Esophagus squamous epithelium (tissue), 5 donors: Measurements from ENCODE around the gene PRKN. TPM values are rescaled to one million over a fixed set of nuclear protein-coding genes. Genes with fewer than 3 reads are reported as not detected.

Experiments used
- DNase-seq: peaks from one replicate; lab custom pipeline; 2025; lab: John Stamatoyannopoulos, UW
- H3K27ac ChIP-seq, 4 donors: fragments of 200-600 bp; sonication (generic); one replicate each; pipeline ENCODE4 v1.5.1; 2016 to 2019; ENCODE audit warnings: mild to moderate bottlenecking in 1 of 4
- H3K27me3 ChIP-seq, 4 donors: fragments of 200-600 bp; sonication (generic); 1 replicate in 3 of 4; 2 replicates in 1 of 4; pipeline versions ENCODE4 v1.5.1 to v1.6.0; 2017 to 2021; ENCODE audit warnings: antibody characterized with exemption in 1 of 4
- H3K36me3 ChIP-seq, 3 donors: fragments of 200-600 bp; sonication (generic); one replicate each; pipeline ENCODE4 v1.5.1; 2016 to 2019
- H3K4me1 ChIP-seq, 3 donors: fragments of 200-600 bp; sonication (generic); one replicate each; pipeline ENCODE4 v1.5.1; 2017 to 2019
- H3K4me3 ChIP-seq, 4 donors: fragments of 200-600 bp; sonication (generic); 1 replicate in 3 of 4; 2 replicates in 1 of 4; pipeline ENCODE4 v1.5.1; 2016 to 2019; ENCODE audit warnings: mild to moderate bottlenecking in 2 of 4, moderate library complexity in 1 of 4
- H3K9me3 ChIP-seq, 3 donors: fragments of 200-600 bp; sonication (generic); one replicate each; pipeline ENCODE4 v1.5.1; 2016 to 2019
- CTCF ChIP-seq, 6 experiments: fragments of 450-650 bp in 4 of 6; fragments of 200-600 bp in 2 of 6; sonication (generic) in 2 of 6; IDR thresholded peaks; one replicate each; pipeline ENCODE4 v1.5.1; 2016 to 2019; ENCODE audit warnings: antibody characterized with exemption in 6 of 6, mild to moderate bottlenecking in 4 of 6, moderate library complexity in 4 of 6
- POLR2A ChIP-seq, 4 donors: fragments of 450-650 bp; IDR thresholded peaks; one replicate each; pipeline ENCODE4 v1.6.1; 2017; ENCODE audit warnings: antibody characterized with exemption in 4 of 4, mild to moderate bottlenecking in 4 of 4, moderate library complexity in 3 of 4
- WGBS, 2 donors: methylation state at CpG; one replicate each; pipeline ENCODE4 v1.1.5; 2018; 5-methylcytosine and 5-hydroxymethylcytosine counted together
- intact Hi-C: fragments of 100-400 bp; cut with DNase I; formaldehyde crosslinking; loops from one replicate; pipeline ENCODE4 v1.15.0; 2022
- total RNA-seq, 4 donors: library from RNA; depleted of rRNA; stranded (reverse); fragments of >200 nt; gene quantifications; one replicate each; pipeline ENCODE4 v1.1.0, GENCODE V29; 2016
- donor health status: DM: yes; HTN: yes; CAD: no.

PRKN gene
- total RNA-seq, 4 donors from 2014 or later: 0.70 to 5.5 (median 2.2) TPM

GRCh38 chr6:161847628-161848027 lies 879.9 kb downstream of the PRKN start:
- no peak overlapping the region for H3K27ac ChIP-seq
- no peaks in the 10 kb centered on the region for H3K36me3 ChIP-seq
- WGBS, 2 donors: 69 to 71% methylated on average over 3 of the region's 3 CpGs
- no peak overlapping the region for H3K4me3 ChIP-seq
- no peaks in the 10 kb centered on the region for H3K9me3 ChIP-seq
- no peak for DNase-seq
- H3K4me1 ChIP-seq: no peaks in the 10 kb centered on the region
- no peak for TF ChIP-seq POLR2A (IDR thresholded peaks at IDR 0.05)
- TF ChIP-seq CTCF (IDR thresholded peaks at IDR 0.05): no peak
- intact Hi-C loops: no loop called here
- H3K27me3 ChIP-seq: no peaks in the 10 kb centered on the region

GRCh38 chr6:161844804-161845203 lies 882.8 kb downstream of the PRKN start:
- no peak for TF ChIP-seq POLR2A (IDR thresholded peaks at IDR 0.05)
- TF ChIP-seq CTCF (IDR thresholded peaks at IDR 0.05): no peak
- H3K4me3 ChIP-seq: no peak overlapping the region
- H3K9me3 ChIP-seq: no peaks in the 10 kb centered on the region
- no peaks in the 10 kb centered on the region for H3K36me3 ChIP-seq
- H3K27ac ChIP-seq: no peak overlapping the region
- DNase-seq: no peak
- H3K27me3 ChIP-seq: no peaks in the 10 kb centered on the region
- WGBS, 2 donors: 76 to 81% methylated on average over 4 of the region's 4 CpGs
- intact Hi-C loops: no loop called here
- no peaks in the 10 kb centered on the region for H3K4me1 ChIP-seq

GRCh38 chr6:161843066-161843465 lies 884.5 kb downstream of the PRKN start:
- Histone ChIP-seq H3K9me3 (no peaks in the 10 kb centered on the region), H3K4me1 (no peaks in the 10 kb centered on the region), H3K36me3 (no peaks in the 10 kb centered on the region), H3K27ac (no peak overlapping the region), H3K4me3 (no peak overlapping the region), H3K27me3 (no peaks in the 10 kb centered on the region)
- TF ChIP-seq CTCF (IDR thresholded peaks at IDR 0.05): no peak
- no peak for TF ChIP-seq POLR2A (IDR thresholded peaks at IDR 0.05)
- no peak for DNase-seq
- intact Hi-C loops: no loop called here
- WGBS, 2 donors: 83 to 87% methylated on average over 3 of the region's 3 CpGs

- TF ChIP-seq POLR2A (IDR thresholded peaks at IDR 0.05): no peak
- no peak for TF ChIP-seq CTCF (IDR thresholded peaks at IDR 0.05)
Observed at GRCh38 chr6:161840380-161840779, 887.2 kb downstream of the PRKN start.

GRCh38 chr6:161838306-161839035 lies 889.1 kb downstream of the PRKN start:
- Histone ChIP-seq H3K9me3 (no peaks in the 10 kb centered on the region), H3K4me1 (no peaks in the 10 kb centered on the region), H3K27ac (no peak overlapping the region), H3K27me3 (no peaks in the 10 kb centered on the region), H3K4me3 (no peak overlapping the region), H3K36me3 (no peaks in the 10 kb centered on the region)
- no peak for DNase-seq
- no peak for TF ChIP-seq CTCF (IDR thresholded peaks at IDR 0.05)
- no peak for TF ChIP-seq POLR2A (IDR thresholded peaks at IDR 0.05)
- 66 to 73% methylated on average over 5 to 6 of the region's 14 CpGs for WGBS, 2 donors
- intact Hi-C loops: no loop called here

More at GRCh38 chr6:161840380-161840779, 887.2 kb downstream of the PRKN start:
- no peak overlapping the region for H3K27ac ChIP-seq
- H3K4me1 ChIP-seq: no peaks in the 10 kb centered on the region
- intact Hi-C loops: no loop called here
- no peaks in the 10 kb centered on the region for H3K27me3 ChIP-seq
- 86 to 87% methylated on average over 3 of the region's 3 CpGs for WGBS, 2 donors
- no peak overlapping the region for H3K4me3 ChIP-seq
- H3K36me3 ChIP-seq: no peaks in the 10 kb centered on the region
- DNase-seq: no peak
- H3K9me3 ChIP-seq: no peaks in the 10 kb centered on the region
